Hepatocyte (in vitro differentiated cells): Measurements from ENCODE around the gene ELAVL4.

Experiments
- EZH2 ChIP-seq: fragments of 200-600 bp; sonication (generic); IDR thresholded peaks from 2 replicates; pipeline ENCODE4 v1.6.1; 2016; ENCODE audit warnings: antibody characterized with exemption, mild to moderate bottlenecking, borderline replicate concordance
- EZH2phosphoT487 ChIP-seq: fragments of 200-600 bp; sonication (generic); IDR thresholded peaks from one replicate; pipeline ENCODE4 v1.6.1; 2018; ENCODE audit warnings: antibody characterized with exemption, mild to moderate bottlenecking, low read depth, moderate library complexity; ENCODE audit not compliant: unreplicated experiment, severe bottlenecking
- TF ChIP-seq, protein P1 (sequence below): fragments of 200-600 bp; sonication (generic); IDR thresholded peaks from 2 replicates; pipeline ENCODE4 v1.5.1; 2016; ENCODE audit warnings: antibody characterized with exemption, mild to moderate bottlenecking; ENCODE audit not compliant: poor library complexity

DNA sequence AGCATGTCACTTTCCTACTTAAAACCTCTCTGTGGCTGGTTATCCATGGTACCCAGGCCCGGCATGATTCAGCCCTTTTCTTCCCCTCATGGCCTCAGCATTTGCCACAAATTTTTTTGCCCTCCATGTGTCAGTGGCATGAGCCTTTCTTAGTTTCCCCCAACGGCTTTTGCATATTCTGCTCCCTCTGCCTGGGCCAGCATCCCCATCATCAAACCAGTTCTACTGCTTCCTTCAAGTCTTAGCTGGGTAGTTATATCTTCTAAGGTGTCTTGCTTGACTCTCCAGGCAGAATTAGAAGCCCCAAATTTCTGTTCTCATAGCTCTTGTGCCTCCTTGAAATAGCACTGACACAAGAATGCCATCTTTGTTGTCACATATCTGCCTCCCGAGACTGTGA lies 127.9 kb downstream of the ELAVL4 start:
- TF ChIP-seq EZH2 (no peak), EZH2phosphoT487 (no peak)
- TF ChIP-seq, protein P1, sequence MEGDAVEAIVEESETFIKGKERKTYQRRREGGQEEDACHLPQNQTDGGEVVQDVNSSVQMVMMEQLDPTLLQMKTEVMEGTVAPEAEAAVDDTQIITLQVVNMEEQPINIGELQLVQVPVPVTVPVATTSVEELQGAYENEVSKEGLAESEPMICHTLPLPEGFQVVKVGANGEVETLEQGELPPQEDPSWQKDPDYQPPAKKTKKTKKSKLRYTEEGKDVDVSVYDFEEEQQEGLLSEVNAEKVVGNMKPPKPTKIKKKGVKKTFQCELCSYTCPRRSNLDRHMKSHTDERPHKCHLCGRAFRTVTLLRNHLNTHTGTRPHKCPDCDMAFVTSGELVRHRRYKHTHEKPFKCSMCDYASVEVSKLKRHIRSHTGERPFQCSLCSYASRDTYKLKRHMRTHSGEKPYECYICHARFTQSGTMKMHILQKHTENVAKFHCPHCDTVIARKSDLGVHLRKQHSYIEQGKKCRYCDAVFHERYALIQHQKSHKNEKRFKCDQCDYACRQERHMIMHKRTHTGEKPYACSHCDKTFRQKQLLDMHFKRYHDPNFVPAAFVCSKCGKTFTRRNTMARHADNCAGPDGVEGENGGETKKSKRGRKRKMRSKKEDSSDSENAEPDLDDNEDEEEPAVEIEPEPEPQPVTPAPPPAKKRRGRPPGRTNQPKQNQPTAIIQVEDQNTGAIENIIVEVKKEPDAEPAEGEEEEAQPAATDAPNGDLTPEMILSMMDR: no peak
